K562 (cell line): Measurements from ENCODE around the gene CCDC28B. TPM values are rescaled to one million over a fixed set of nuclear protein-coding genes. Genes with fewer than 3 reads are reported as not detected.
A peak's percentile ranks its signal among the peaks of the same experiment; 100 is the strongest.

ENCODE experiments used
- BCOR ChIP-seq: fragments of 450-650 bp; IDR thresholded peaks from 2 replicates; pipeline ENCODE4 v1.6.1; 2016
- CHD1 ChIP-seq: fragments of 200-600 bp; sonication (generic); IDR thresholded peaks from one replicate; pipeline ENCODE4 v1.6.1; 2012; ENCODE audit warnings: mild to moderate bottlenecking, moderate library complexity, low read length, inconsistent platforms
- DACH1 ChIP-seq: fragments of 450-650 bp; IDR thresholded peaks from 2 replicates; pipeline ENCODE4 v1.6.1; 2018; ENCODE audit not compliant: partially characterized antibody
- ELF2 ChIP-seq: fragments of 250-450 bp; sonication (Bioruptor Pico); IDR thresholded peaks from 2 replicates; pipeline ENCODE4 v1.5.0; 2021; ENCODE audit warnings: mild to moderate bottlenecking
- HDAC2 ChIP-seq: fragments of 450-650 bp; IDR thresholded peaks from 2 replicates; pipeline ENCODE4 v1.6.1; 2016; ENCODE audit warnings: mild to moderate bottlenecking
- HNRNPLL ChIP-seq: fragments of 200-400 bp; formaldehyde crosslinking; IDR thresholded peaks from 2 replicates; pipeline ENCODE4 v1.6.1; 2017; ENCODE audit warnings: low read length, low read depth, mild to moderate bottlenecking; ENCODE audit not compliant: poor library complexity, severe bottlenecking
- JUND ChIP-seq, 2 experiments: IDR thresholded peaks; 2 replicates in 1 of 2; 3 replicates in 1 of 2; pipeline ENCODE4 v1.6.1; 2011; ENCODE audit warnings: borderline replicate concordance in 2 of 2, low read depth in 2 of 2, low read length in 2 of 2, improper control_type of control experiment in 1 of 2, missing biosample characterization in 1 of 2, missing genetic modification characterization in 1 of 2, missing genetic modification reagents in 1 of 2
- NR2C1 ChIP-seq, 2 experiments: fragments of 450-650 bp; IDR thresholded peaks; 2 replicates each; pipeline ENCODE4 v1.6.1; 2017; ENCODE audit warnings: mild to moderate bottlenecking in 2 of 2, antibody characterized with exemption in 1 of 2, inconsistent platforms in 1 of 2, missing compliant biosample characterization in 1 of 2, missing genetic modification characterization in 1 of 2
- NR2C2 ChIP-seq, 2 experiments: fragments of 200-800 bp in 1 of 2; sonication (Bioruptor generic) in 1 of 2; sonication (generic) in 1 of 2; formaldehyde crosslinking in 1 of 2; IDR thresholded peaks; 2 replicates each; pipeline versions ENCODE4 v1.6.1 to v1.8.0; 2016 to 2022; ENCODE audit warnings: mild to moderate bottlenecking in 1 of 2, missing compliant biosample characterization in 1 of 2, missing genetic modification characterization in 1 of 2, missing genetic modification reagents in 1 of 2
- SMAD1 ChIP-seq: fragments of 150-350 bp; IDR thresholded peaks from 2 replicates; pipeline ENCODE4 v1.6.1; 2014; ENCODE audit warnings: low read length, low read depth; ENCODE audit not compliant: partially characterized antibody
- SMARCA5 ChIP-seq: fragments of 450-650 bp; IDR thresholded peaks from 2 replicates; pipeline ENCODE4 v1.6.1; 2016
- TOE1 ChIP-seq, 2 experiments: fragments of 450-650 bp in 1 of 2; sonication (generic) in 1 of 2; formaldehyde crosslinking in 1 of 2; IDR thresholded peaks; 2 replicates each; pipeline versions ENCODE4 v1.7.1 to v1.8.0; 2016 to 2022; ENCODE audit warnings: borderline replicate concordance in 2 of 2, mild to moderate bottlenecking in 2 of 2, antibody characterized with exemption in 1 of 2, inconsistent platforms in 1 of 2, low read depth in 1 of 2, missing genetic modification reagents in 1 of 2, moderate library complexity in 1 of 2
- YY1 ChIP-seq, 3 experiments: IDR thresholded peaks; 2 replicates each; pipeline ENCODE4 v1.6.1; 2011; ENCODE audit warnings: low read length in 2 of 3, mild to moderate bottlenecking in 2 of 3, moderate library complexity in 2 of 3, borderline replicate concordance in 1 of 3, control low read depth in 1 of 3, low read depth in 1 of 3; ENCODE audit not compliant: insufficient read depth in 3 of 3, insufficient replicate concordance in 2 of 3, control insufficient read depth in 1 of 3, insufficient read length in 1 of 3; ENCODE audit errors: extremely low read depth in 1 of 3
- ZKSCAN3 ChIP-seq: fragments of 250-450 bp; sonication (Bioruptor Pico); IDR thresholded peaks from 2 replicates; pipeline ENCODE4 v1.4.0; 2020
- polyA plus RNA-seq, 8 experiments: library from polyadenylated mRNA; depleted of rRNA in 4 of 8; stranded (reverse) in 5 of 8; unstranded in 3 of 8; fragments of >200 nt; fragmentation: Nextera tagmentation in 2 of 8; fragmentation: Illumina TruSeq in 1 of 8; extraction: Ambion mirVana in 2 of 8; extraction: Trizol in 1 of 8; gene quantifications; 2 replicates each; pipeline versions ENCODE4 v1.2.1 to v1.2.3, GENCODE V29; 2011 to 2014; ENCODE audit warnings: inconsistent platforms in 1 of 8, missing spikeins in 1 of 8
- total RNA-seq, 7 experiments: library from RNA; depleted of rRNA in 6 of 7; stranded (reverse); fragments of >200 nt in 6 of 7; fragmentation: Illumina TruSeq in 2 of 7; extraction: Trizol in 2 of 7; gene quantifications; 2 replicates each; pipeline versions ENCODE4 v1.2.1 to v1.2.3, GENCODE V29; 2011 to 2021; ENCODE audit warnings: low replicate concordance in 1 of 7
- TF ChIP-seq, protein P1 (sequence below): sonication (generic); formaldehyde crosslinking; IDR thresholded peaks from 2 replicates; pipeline ENCODE4 v1.8.0; 2023; ENCODE audit warnings: mild to moderate bottlenecking, missing genetic modification reagents
- TF ChIP-seq, protein P2 (sequence below): IDR thresholded peaks from 2 replicates; pipeline ENCODE4 v1.6.1; 2011; ENCODE audit not compliant: insufficient read length; ENCODE audit errors: extremely low read depth
- TF ChIP-seq, protein P3 (sequence below): fragments of 450-650 bp; formaldehyde crosslinking; IDR thresholded peaks from 2 replicates; pipeline ENCODE4 v1.4.0; 2020; ENCODE audit warnings: mild to moderate bottlenecking, moderate library complexity

The CCDC28B gene
- total and polyA plus RNA-seq, 9 of the 15 experiments (the other 6 are each of a cell fraction or from before 2014, with no cell fraction given): 5.7 to 54.5 (median 31.7) TPM

DNA sequence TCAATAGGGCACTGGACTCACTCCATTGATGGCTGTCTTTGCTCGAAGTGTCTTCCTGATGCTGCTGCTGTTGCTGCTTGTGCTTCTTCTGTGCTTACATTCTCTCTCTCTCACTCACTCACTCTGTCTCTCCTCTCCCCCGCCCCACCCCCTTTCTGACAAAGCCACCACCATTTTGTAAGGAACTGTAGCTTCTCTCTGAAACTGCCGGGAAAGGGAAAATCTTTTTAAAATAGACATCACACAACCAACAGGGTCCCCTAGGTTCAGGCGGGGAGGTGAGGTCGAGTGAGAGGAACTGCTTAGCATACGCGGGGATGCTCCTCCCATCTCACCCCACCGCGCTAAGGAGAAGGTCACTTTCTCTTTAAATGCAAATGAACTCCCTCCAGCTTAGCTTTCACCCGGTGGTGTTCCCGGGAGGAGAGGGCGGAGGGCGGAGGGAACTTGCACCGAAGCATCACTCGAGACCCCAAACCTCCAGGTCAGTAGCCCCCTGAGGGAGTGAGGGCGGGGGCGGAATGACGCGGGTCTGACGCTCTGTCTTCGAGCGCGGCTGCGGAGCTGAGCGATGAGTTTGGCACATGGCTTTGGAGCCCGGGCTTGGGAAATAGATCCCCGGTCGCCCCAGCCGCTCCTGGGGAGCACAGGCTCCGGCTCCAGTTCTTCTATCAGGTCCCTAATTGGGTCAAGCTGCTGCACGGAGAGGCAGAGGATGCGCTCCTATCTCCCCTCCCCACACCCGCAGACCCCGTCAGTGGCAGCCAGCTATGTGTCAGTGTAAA is at the start of gene CCDC28B (continued):
- TF ChIP-seq JUND (IDR thresholded peaks at IDR 0.05; ENCODE audit: borderline replicate concordance, low read depth, low read length): no peak
- peak; percentile 33; the same call in 1 of the 3 replicates for TF ChIP-seq JUND (tag; IDR thresholded peaks at IDR 0.05; ENCODE audit: borderline replicate concordance, low read depth, low read length)
- TF ChIP-seq, protein P1, sequence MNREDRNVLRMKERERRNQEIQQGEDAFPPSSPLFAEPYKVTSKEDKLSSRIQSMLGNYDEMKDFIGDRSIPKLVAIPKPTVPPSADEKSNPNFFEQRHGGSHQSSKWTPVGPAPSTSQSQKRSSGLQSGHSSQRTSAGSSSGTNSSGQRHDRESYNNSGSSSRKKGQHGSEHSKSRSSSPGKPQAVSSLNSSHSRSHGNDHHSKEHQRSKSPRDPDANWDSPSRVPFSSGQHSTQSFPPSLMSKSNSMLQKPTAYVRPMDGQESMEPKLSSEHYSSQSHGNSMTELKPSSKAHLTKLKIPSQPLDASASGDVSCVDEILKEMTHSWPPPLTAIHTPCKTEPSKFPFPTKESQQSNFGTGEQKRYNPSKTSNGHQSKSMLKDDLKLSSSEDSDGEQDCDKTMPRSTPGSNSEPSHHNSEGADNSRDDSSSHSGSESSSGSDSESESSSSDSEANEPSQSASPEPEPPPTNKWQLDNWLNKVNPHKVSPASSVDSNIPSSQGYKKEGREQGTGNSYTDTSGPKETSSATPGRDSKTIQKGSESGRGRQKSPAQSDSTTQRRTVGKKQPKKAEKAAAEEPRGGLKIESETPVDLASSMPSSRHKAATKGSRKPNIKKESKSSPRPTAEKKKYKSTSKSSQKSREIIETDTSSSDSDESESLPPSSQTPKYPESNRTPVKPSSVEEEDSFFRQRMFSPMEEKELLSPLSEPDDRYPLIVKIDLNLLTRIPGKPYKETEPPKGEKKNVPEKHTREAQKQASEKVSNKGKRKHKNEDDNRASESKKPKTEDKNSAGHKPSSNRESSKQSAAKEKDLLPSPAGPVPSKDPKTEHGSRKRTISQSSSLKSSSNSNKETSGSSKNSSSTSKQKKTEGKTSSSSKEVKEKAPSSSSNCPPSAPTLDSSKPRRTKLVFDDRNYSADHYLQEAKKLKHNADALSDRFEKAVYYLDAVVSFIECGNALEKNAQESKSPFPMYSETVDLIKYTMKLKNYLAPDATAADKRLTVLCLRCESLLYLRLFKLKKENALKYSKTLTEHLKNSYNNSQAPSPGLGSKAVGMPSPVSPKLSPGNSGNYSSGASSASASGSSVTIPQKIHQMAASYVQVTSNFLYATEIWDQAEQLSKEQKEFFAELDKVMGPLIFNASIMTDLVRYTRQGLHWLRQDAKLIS (CRISPR knock-in tag): 0 out of 2 replicates have a peak, but pooled peaks have one; percentile 56
- peak; percentile 27 for TF ChIP-seq CHD1
- no peak for TF ChIP-seq SMARCA5
- TF ChIP-seq SMAD1: no peak
- no peak for TF ChIP-seq NR2C2 (CRISPR knock-in tag; IDR thresholded peaks at IDR 0.05)
- TF ChIP-seq NR2C2 (tag; IDR thresholded peaks at IDR 0.05): peak; percentile 70; the same call in 1 of the 2 replicates
- TF ChIP-seq BCOR: no peak
- no peak for TF ChIP-seq ZKSCAN3 (CRISPR knock-in tag)
- peak; percentile 76; the same call in 1 of the 2 replicates for TF ChIP-seq TOE1 (IDR thresholded peaks at IDR 0.05; ENCODE audit: borderline replicate concordance)
- no peak for TF ChIP-seq TOE1 (CRISPR knock-in tag; IDR thresholded peaks at IDR 0.05; ENCODE audit: borderline replicate concordance, low read depth)
- TF ChIP-seq, protein P2, sequence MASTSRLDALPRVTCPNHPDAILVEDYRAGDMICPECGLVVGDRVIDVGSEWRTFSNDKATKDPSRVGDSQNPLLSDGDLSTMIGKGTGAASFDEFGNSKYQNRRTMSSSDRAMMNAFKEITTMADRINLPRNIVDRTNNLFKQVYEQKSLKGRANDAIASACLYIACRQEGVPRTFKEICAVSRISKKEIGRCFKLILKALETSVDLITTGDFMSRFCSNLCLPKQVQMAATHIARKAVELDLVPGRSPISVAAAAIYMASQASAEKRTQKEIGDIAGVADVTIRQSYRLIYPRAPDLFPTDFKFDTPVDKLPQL: no peak
- no peak for TF ChIP-seq HNRNPLL
- TF ChIP-seq DACH1: no peak
- no peak; the same call in 1 of the 2 replicates for TF ChIP-seq HDAC2
- TF ChIP-seq ELF2 (CRISPR knock-in tag): no peak
- TF ChIP-seq, protein P3, sequence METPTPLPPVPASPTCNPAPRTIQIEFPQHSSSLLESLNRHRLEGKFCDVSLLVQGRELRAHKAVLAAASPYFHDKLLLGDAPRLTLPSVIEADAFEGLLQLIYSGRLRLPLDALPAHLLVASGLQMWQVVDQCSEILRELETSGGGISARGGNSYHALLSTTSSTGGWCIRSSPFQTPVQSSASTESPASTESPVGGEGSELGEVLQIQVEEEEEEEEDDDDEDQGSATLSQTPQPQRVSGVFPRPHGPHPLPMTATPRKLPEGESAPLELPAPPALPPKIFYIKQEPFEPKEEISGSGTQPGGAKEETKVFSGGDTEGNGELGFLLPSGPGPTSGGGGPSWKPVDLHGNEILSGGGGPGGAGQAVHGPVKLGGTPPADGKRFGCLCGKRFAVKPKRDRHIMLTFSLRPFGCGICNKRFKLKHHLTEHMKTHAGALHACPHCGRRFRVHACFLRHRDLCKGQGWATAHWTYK (CRISPR knock-in tag): no peak
- TF ChIP-seq YY1 (IDR thresholded peaks at IDR 0.05; ENCODE audit: borderline replicate concordance in 1 of 3, control insufficient read depth in 1 of 3, extremely low read depth in 1 of 3, insufficient read depth in 3 of 3, insufficient read length in 1 of 3, insufficient replicate concordance in 2 of 3, low read depth in 1 of 3, low read length in 2 of 3): peak in 2 of 3 experiments; percentile 31 to 85
- peak; percentile 53; the same call in 1 of the 2 replicates for TF ChIP-seq NR2C1 (IDR thresholded peaks at IDR 0.05)
- peak; percentile 56 for TF ChIP-seq NR2C1 (tag; IDR thresholded peaks at IDR 0.05)
